ENCODE results near the gene MAGEA8. TPM values are rescaled to one million over a fixed set of nuclear protein-coding genes. Genes with fewer than 3 reads are reported as not detected.

MAGEA8 gene
- total RNA-seq, 1 experiment from 2014 or later = not detected

DNA sequence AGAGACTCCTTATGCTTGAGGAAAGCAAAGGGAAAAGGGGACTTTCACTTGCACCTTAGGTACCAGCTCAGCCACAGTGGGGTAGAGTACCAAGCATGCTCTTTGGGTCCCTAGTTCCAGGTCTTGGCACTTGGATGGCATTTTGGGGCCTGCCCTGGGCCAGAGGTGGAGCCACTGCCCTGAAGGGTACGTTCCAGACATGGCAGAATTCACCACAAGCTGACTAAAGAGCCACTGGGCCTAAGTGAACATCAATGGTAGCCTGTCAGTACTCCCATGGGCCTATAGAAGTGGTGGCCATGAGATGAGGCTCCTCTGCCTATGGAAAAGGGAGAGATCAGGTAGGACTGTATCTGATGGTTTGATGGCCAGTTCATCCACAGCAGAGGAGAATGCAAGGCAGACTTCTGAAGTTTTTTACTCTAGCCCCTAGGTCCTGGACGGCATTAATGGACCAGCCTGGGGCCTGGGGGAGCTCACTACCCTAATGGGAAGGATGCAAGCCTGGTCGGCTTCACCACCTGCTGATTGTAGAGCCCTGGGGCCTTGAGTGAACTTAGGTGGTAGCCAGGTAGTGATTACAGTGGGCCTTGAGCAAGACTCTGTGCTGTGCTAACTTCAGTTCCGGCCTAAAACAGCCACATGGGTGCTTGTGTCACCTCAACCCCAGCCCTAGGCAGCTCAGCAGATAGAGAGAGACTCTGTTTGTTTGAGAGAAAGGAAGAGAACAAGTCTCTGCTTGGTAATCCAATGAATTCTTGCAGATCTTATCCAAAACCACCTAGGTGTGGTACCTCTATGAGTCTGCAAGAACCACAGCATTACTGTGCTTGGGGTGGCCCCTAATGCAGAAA lies 28.6 kb downstream of the MAGEA8 start:
- Histone ChIP-seq H2BK20ac (ENCODE audit: low read depth, low read length, poor library complexity, severe bottlenecking) (no peak overlapping the region), H3T11ph (ENCODE audit: low read length) (no peak overlapping the region), H2AFZ (ENCODE audit: low read length) (no peak overlapping the region), H3K4me1 (ENCODE audit: insufficient read depth, low read length) (no peaks in the 10 kb centered on the region; the same call in 1 of the 2 replicates), H3K4me2 (ENCODE audit: insufficient read depth, insufficient read length, low read length) (no peak overlapping the region), H3K4ac (ENCODE audit: low read depth, low read length) (no peak overlapping the region), H3K79me1 (ENCODE audit: insufficient read depth, low read depth, low read length, poor library complexity, severe bottlenecking) (no peaks in the 10 kb centered on the region), H3K56ac (ENCODE audit: insufficient read length, low read depth, low read length) (no peak overlapping the region), H2AK5ac (ENCODE audit: insufficient read length, low read length) (no peak overlapping the region), H2BK15ac (ENCODE audit: low read depth, low read length) (no peak overlapping the region), H3K9ac (ENCODE audit: extremely low read depth, insufficient read length, low read length) (no peak overlapping the region), H4K5ac (ENCODE audit: insufficient read length, low read depth, low read length) (no peak overlapping the region), H4K20me1 (ENCODE audit: control insufficient read depth, insufficient read depth, insufficient read length) (no peaks in the 10 kb centered on the region), H3K23me2 (ENCODE audit: insufficient read length, low read depth, low read length, poor library complexity, severe bottlenecking) (no peaks in the 10 kb centered on the region), H2BK5ac (ENCODE audit: insufficient read length, low read length) (no peak overlapping the region), H3K27ac (ENCODE audit: insufficient read length, low read depth, low read length) (no peak overlapping the region), H3K14ac (ENCODE audit: insufficient read depth, low read length) (no peak overlapping the region), H2BK12ac (ENCODE audit: insufficient read length, low read depth, low read length) (no peak overlapping the region), H4K8ac (replicated peaks; ENCODE audit: insufficient read length, low read depth, low read length) (no peak overlapping the region), H4K91ac (ENCODE audit: insufficient read length, low read depth, low read length) (no peak overlapping the region), H3K79me2 (ENCODE audit: insufficient read depth, low read length) (no peaks in the 10 kb centered on the region), H3K23ac (ENCODE audit: insufficient read length, low read depth, low read length) (no peak overlapping the region), H3K18ac (ENCODE audit: insufficient read length, low read depth, low read length) (no peak overlapping the region), H2BK120ac (ENCODE audit: low read depth, low read length, poor library complexity, severe bottlenecking) (no peak overlapping the region), H3K9me3 (ENCODE audit: control insufficient read depth, low read depth, low read length) (peaks cover 27% of the 10 kb centered on the region), H3K27me3 (ENCODE audit: insufficient read depth, low read length) (no peaks in the 10 kb centered on the region)
- Mint-ChIP-seq H3K27ac (no peak overlapping the region), H3K9me3 (peaks cover 41 to 57% of the 10 kb centered on the region in 2 experiments), H3K4me1 (peaks cover 0 to under 1% of the 10 kb centered on the region in 2 experiments; a peak in 2 of 4 replicates), H3K4me3 (no peak overlapping the region), H3K27me3 (ENCODE audit: low read depth) (peaks cover 1% of the 10 kb centered on the region; the same call in 1 of the 2 replicates), H3K36me3 (ENCODE audit: insufficient read depth in 1 of 3, low read depth in 3 of 3) (peaks cover 0 to 4% (median 3%) of the 10 kb centered on the region in 3 experiments; a peak in 3 of 7 replicates)
- WGBS (ENCODE audit: extremely low coverage, insufficient read length, low lambda C conversion rate) = no CpG with 5 or more reads among the region's 4 CpGs
- no peak for DNase-seq
- TF ChIP-seq, protein P1, sequence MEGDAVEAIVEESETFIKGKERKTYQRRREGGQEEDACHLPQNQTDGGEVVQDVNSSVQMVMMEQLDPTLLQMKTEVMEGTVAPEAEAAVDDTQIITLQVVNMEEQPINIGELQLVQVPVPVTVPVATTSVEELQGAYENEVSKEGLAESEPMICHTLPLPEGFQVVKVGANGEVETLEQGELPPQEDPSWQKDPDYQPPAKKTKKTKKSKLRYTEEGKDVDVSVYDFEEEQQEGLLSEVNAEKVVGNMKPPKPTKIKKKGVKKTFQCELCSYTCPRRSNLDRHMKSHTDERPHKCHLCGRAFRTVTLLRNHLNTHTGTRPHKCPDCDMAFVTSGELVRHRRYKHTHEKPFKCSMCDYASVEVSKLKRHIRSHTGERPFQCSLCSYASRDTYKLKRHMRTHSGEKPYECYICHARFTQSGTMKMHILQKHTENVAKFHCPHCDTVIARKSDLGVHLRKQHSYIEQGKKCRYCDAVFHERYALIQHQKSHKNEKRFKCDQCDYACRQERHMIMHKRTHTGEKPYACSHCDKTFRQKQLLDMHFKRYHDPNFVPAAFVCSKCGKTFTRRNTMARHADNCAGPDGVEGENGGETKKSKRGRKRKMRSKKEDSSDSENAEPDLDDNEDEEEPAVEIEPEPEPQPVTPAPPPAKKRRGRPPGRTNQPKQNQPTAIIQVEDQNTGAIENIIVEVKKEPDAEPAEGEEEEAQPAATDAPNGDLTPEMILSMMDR (conservative IDR thresholded peaks at IDR 0.05) = no peak
